HG03558 (cell line): ENCODE measurements around the gene INSYN1.

Experiments
- ATAC-seq: cut with Tn5 transposase; IDR thresholded peaks from one replicate; pipeline ENCODE4 v1.9.1; 2021; ENCODE audit warnings: moderate number of reproducible peaks; ENCODE audit not compliant: unreplicated experiment; ENCODE audit errors: extremely low read depth

The INSYN1 gene

GRCh38 chr15:73695773-73696640 lies 57.1 kb downstream of the INSYN1 start:
- no peak for ATAC-seq

- ATAC-seq = no peak
Observed at GRCh38 chr15:73694419-73694818, 58.7 kb downstream of the INSYN1 start.

- ATAC-seq = no peak
Observed at GRCh38 chr15:73691396-73691795, 61.8 kb downstream of the INSYN1 start.

- ATAC-seq = no peak
Observed at GRCh38 chr15:73688455-73688854, 64.7 kb downstream of the INSYN1 start.

- ATAC-seq = no peak
Observed at GRCh38 chr15:73687351-73687750, 65.8 kb downstream of the INSYN1 start.

- no peak for ATAC-seq
Observed at GRCh38 chr15:73686781-73687256, 66.3 kb downstream of the INSYN1 start.

- no peak for ATAC-seq
Observed at GRCh38 chr15:73685981-73686380, 67.2 kb downstream of the INSYN1 start.
